ENCODE measurements around the gene TIMM22. TPM values are rescaled to one million over a fixed set of nuclear protein-coding genes. Genes with fewer than 3 reads are reported as not detected.

Gene TIMM22
- total RNA-seq, 4 donors from 2014 or later: 11.6 to 12.9 (median 12.6) TPM

GRCh38 chr17:1036171-1036844, 39.4 kb downstream of the TIMM22 start:
- TF ChIP-seq EP300 (IDR thresholded peaks at IDR 0.05) (no peak), CTCF (IDR thresholded peaks at IDR 0.05) (no peak), POLR2AphosphoS5 (IDR thresholded peaks at IDR 0.05) (no peak), POLR2A (IDR thresholded peaks at IDR 0.05) (no peak)
- H3K36me3 ChIP-seq: peaks cover 15% of the 10 kb centered on the region
- no peak overlapping the region for H3K27ac ChIP-seq
- H3K4me3 ChIP-seq: no peak overlapping the region
- no peaks in the 10 kb centered on the region for H3K27me3 ChIP-seq
- H3K4me1 ChIP-seq: peaks cover 40% of the 10 kb centered on the region
- H3K9me3 ChIP-seq: no peaks in the 10 kb centered on the region
- WGBS: 86% methylated on average over 24 of the region's 24 CpGs
- DNase-seq (ENCODE audit: low spot score in 2 of 2): no peak

- 100% methylated on average over 2 of the region's 2 CpGs for WGBS
- H3K4me1 ChIP-seq: peaks cover 35% of the 10 kb centered on the region
- DNase-seq (ENCODE audit: low spot score in 2 of 2): no peak
- no peak overlapping the region for H3K4me3 ChIP-seq
- H3K27me3 ChIP-seq: no peaks in the 10 kb centered on the region
- no peak overlapping the region for H3K27ac ChIP-seq
- TF ChIP-seq POLR2A (IDR thresholded peaks at IDR 0.05): no peak
- TF ChIP-seq POLR2AphosphoS5 (IDR thresholded peaks at IDR 0.05): no peak
- TF ChIP-seq EP300 (IDR thresholded peaks at IDR 0.05): no peak
- TF ChIP-seq CTCF (IDR thresholded peaks at IDR 0.05): no peak
- no peaks in the 10 kb centered on the region for H3K9me3 ChIP-seq
- peaks cover 15% of the 10 kb centered on the region for H3K36me3 ChIP-seq
These were observed 39.9 kb downstream of the TIMM22 start for GRCh38 chr17:1036845-1037237.

GRCh38 chr17:1037238-1037879, 40.4 kb downstream of the TIMM22 start:
- H3K27me3 ChIP-seq: no peaks in the 10 kb centered on the region
- TF ChIP-seq CTCF (IDR thresholded peaks at IDR 0.05) (no peak), POLR2A (IDR thresholded peaks at IDR 0.05) (no peak), EP300 (IDR thresholded peaks at IDR 0.05) (no peak), POLR2AphosphoS5 (IDR thresholded peaks at IDR 0.05) (no peak)
- 83% methylated on average over 19 of the region's 19 CpGs for WGBS
- no peak overlapping the region for H3K27ac ChIP-seq
- DNase-seq (ENCODE audit: low spot score in 2 of 2): no peak
- H3K4me1 ChIP-seq: peaks cover 33% of the 10 kb centered on the region
- no peaks in the 10 kb centered on the region for H3K9me3 ChIP-seq
- no peak overlapping the region for H3K4me3 ChIP-seq
- peaks cover 17% of the 10 kb centered on the region for H3K36me3 ChIP-seq

GRCh38 chr17:1038459-1039122, 41.7 kb downstream of the TIMM22 start:
- H3K4me1 ChIP-seq: peaks cover 33% of the 10 kb centered on the region
- no peak for DNase-seq (ENCODE audit: low spot score in 2 of 2)
- H3K27ac ChIP-seq: peak overlapping the region; percentile 86
- WGBS: 68% methylated on average over 21 of the region's 31 CpGs
- H3K4me3 ChIP-seq: peak overlapping the region; percentile 2
- H3K9me3 ChIP-seq: no peaks in the 10 kb centered on the region
- H3K27me3 ChIP-seq: no peaks in the 10 kb centered on the region
- H3K36me3 ChIP-seq: peaks cover 25% of the 10 kb centered on the region
- TF ChIP-seq POLR2A (IDR thresholded peaks at IDR 0.05) (no peak), EP300 (IDR thresholded peaks at IDR 0.05) (no peak), CTCF (IDR thresholded peaks at IDR 0.05) (no peak)

- Histone ChIP-seq H3K27me3 (no peaks in the 10 kb centered on the region), H3K36me3 (peaks cover 25% of the 10 kb centered on the region), H3K9me3 (no peaks in the 10 kb centered on the region), H3K27ac (peak overlapping the region; percentile 86), H3K4me3 (peak overlapping the region; percentile 2), H3K4me1 (peaks cover 33% of the 10 kb centered on the region)
- TF ChIP-seq EP300 (IDR thresholded peaks at IDR 0.05): no peak
- no peak for DNase-seq (ENCODE audit: low spot score in 2 of 2)
- 61% methylated on average over 12 of the region's 16 CpGs for WGBS
These were observed 42.2 kb downstream of the TIMM22 start for GRCh38 chr17:1039123-1039507.

Measured in suprapubic skin (tissue), 4 donors.